ENCODE measurements around the gene OGDH. TPM values are rescaled to one million over a fixed set of nuclear protein-coding genes. Genes with fewer than 3 reads are reported as not detected.
A peak's percentile ranks its signal among the peaks of the same experiment; 100 is the strongest.

The OGDH gene
- polyA plus RNA-seq, 4 donors = 66.8 to 136 (median 112) TPM

DNA sequence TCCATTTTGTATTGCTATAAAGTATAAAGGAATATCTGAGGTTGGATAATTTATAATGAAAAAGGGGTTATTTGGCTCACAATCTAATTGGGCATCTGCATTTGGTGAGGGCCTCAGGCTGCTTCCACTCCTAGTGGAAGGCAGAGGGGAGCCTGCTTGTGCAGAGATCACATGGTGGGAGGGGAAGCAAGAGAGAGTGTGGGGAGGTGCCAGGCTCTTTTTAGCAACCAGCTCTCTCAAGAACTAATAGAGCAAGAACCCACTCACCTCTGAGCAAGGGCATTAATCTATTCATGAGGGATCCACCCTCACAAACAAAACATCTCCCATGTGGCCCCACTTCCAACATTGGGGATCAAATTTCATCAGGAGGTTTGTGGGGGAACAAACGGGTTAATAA lies 64.6 kb downstream of the OGDH start:
- 60 to 85% (median 81%) methylated on average over 1 of the region's 1 CpG for WGBS, 3 donors
- H3K4me1 ChIP-seq (ENCODE audit: control insufficient read depth in 3 of 3, insufficient read depth in 2 of 3, low read depth in 1 of 3, low read length in 2 of 3) = no peaks in the 10 kb centered on the region
- H3K9me3 ChIP-seq (ENCODE audit: control insufficient read depth in 2 of 2, insufficient read depth in 1 of 2, low read depth in 1 of 2, low read length in 1 of 2) = no peaks in the 10 kb centered on the region
- H3K27me3 ChIP-seq (ENCODE audit: control insufficient read depth in 3 of 3, insufficient read depth in 3 of 3, low read length in 3 of 3) = no peaks in the 10 kb centered on the region
- FAIRE-seq (no peak), DNase-seq (no peak)
- H3K36me3 ChIP-seq (ENCODE audit: control insufficient read depth in 3 of 3, insufficient read depth in 2 of 3, low read depth in 1 of 3, low read length in 3 of 3) = peaks cover 2 to 77% (median 26%) of the 10 kb centered on the region in 3 donors
- no peak overlapping the region for H3K4me3 ChIP-seq (ENCODE audit: low read depth in 1 of 3, low read length in 3 of 3)
- no peak overlapping the region for H3K27ac ChIP-seq (ENCODE audit: low read depth in 1 of 3, low read length in 2 of 3)

DNA sequence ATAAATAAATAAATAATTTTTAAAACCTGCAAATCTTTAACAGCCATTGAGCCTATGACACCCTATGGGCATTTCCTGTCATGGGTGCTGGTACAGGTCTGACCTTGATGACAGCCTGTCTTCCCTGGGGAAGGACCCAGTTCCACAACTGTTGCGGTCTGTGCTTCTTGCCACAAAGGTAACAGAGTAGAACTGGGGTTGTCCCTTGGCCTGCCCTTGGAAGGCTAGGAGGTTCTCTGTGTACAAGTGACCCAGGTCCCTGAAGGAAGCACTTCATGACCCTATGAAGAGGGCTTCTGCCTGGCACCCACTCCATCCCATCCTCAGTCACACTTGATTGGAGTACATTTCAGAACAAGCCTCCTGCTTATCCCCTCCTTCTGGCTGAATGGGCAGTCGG lies 66.9 kb downstream of the OGDH start:
- no peak overlapping the region for H3K4me3 ChIP-seq (ENCODE audit: low read depth in 1 of 3, low read length in 3 of 3)
- no peaks in the 10 kb centered on the region for H3K9me3 ChIP-seq (ENCODE audit: control insufficient read depth in 2 of 2, insufficient read depth in 1 of 2, low read depth in 1 of 2, low read length in 1 of 2)
- no peaks in the 10 kb centered on the region for H3K4me1 ChIP-seq (ENCODE audit: control insufficient read depth in 3 of 3, insufficient read depth in 2 of 3, low read depth in 1 of 3, low read length in 2 of 3)
- no peak for FAIRE-seq
- DNase-seq = no peak
- no peak overlapping the region for H3K27ac ChIP-seq (ENCODE audit: low read depth in 1 of 3, low read length in 2 of 3)
- peaks cover 0 to 72% (median 29%) of the 10 kb centered on the region in 3 donors for H3K36me3 ChIP-seq (ENCODE audit: control insufficient read depth in 3 of 3, insufficient read depth in 2 of 3, low read depth in 1 of 3, low read length in 3 of 3)
- WGBS, 3 donors = 96 to 98% (median 97%) methylated on average over 2 of the region's 2 CpGs
- no peaks in the 10 kb centered on the region for H3K27me3 ChIP-seq (ENCODE audit: control insufficient read depth in 3 of 3, insufficient read depth in 3 of 3, low read length in 3 of 3)

DNA sequence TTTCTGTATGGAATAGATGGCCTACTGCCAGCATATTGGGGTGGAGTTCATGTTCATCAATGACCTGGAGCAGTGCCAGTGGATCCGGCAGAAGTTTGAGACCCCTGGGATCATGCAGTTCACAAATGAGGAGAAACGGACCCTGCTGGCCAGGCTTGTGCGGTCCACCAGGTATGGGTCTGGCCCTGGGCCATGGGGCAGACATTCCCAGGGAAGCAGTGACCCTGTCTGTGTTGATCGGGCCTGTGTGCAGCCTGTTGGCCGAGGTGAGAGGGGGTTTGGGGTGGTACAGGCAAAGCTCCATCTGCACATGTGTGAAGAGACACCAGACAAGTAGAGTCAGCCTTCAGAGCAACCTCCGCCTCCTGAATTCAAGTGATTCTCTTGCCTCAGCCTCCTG lies 67.3 kb downstream of the OGDH start:
- no peaks in the 10 kb centered on the region for H3K4me1 ChIP-seq (ENCODE audit: control insufficient read depth in 3 of 3, insufficient read depth in 2 of 3, low read depth in 1 of 3, low read length in 2 of 3)
- H3K27ac ChIP-seq (ENCODE audit: low read depth in 1 of 3, low read length in 2 of 3) = no peak overlapping the region
- 89 to 91% (median 90%) methylated on average over 6 of the region's 6 CpGs for WGBS, 3 donors
- DNase-seq (no peak), FAIRE-seq (no peak)
- no peak overlapping the region for H3K4me3 ChIP-seq (ENCODE audit: low read depth in 1 of 3, low read length in 3 of 3)
- H3K36me3 ChIP-seq (ENCODE audit: control insufficient read depth in 3 of 3, insufficient read depth in 2 of 3, low read depth in 1 of 3, low read length in 3 of 3) = peaks cover 0 to 73% (median 32%) of the 10 kb centered on the region in 3 donors
- H3K9me3 ChIP-seq (ENCODE audit: control insufficient read depth in 2 of 2, insufficient read depth in 1 of 2, low read depth in 1 of 2, low read length in 1 of 2) = no peaks in the 10 kb centered on the region
- H3K27me3 ChIP-seq (ENCODE audit: control insufficient read depth in 3 of 3, insufficient read depth in 3 of 3, low read length in 3 of 3) = no peaks in the 10 kb centered on the region

DNA sequence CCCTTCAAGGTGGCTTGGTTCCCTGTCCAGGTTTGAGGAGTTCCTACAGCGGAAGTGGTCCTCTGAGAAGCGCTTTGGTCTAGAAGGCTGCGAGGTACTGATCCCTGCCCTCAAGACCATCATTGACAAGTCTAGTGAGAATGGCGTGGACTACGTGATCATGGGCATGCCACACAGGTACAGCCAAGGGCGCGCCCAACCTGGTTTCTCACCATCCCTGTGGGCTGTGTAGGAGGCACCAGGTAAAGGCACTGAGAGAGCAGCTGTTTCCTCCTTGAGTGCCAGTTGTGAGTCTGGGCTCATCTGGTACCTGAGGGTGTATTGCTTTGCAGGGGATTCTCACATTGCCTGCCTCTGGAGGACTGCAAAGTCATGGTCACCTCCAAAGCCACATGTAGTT lies 68.0 kb downstream of the OGDH start:
- no peak overlapping the region for H3K4me3 ChIP-seq (ENCODE audit: low read depth in 1 of 3, low read length in 3 of 3)
- H3K27ac ChIP-seq (ENCODE audit: low read depth in 1 of 3, low read length in 2 of 3) = no peak overlapping the region
- peaks cover 0 to 73% (median 32%) of the 10 kb centered on the region in 3 donors for H3K36me3 ChIP-seq (ENCODE audit: control insufficient read depth in 3 of 3, insufficient read depth in 2 of 3, low read depth in 1 of 3, low read length in 3 of 3)
- no peak for DNase-seq
- 97 to 99% (median 98%) methylated on average over 7 of the region's 7 CpGs for WGBS, 3 donors
- H3K9me3 ChIP-seq (ENCODE audit: control insufficient read depth in 2 of 2, insufficient read depth in 1 of 2, low read depth in 1 of 2, low read length in 1 of 2) = no peaks in the 10 kb centered on the region
- no peaks in the 10 kb centered on the region for H3K27me3 ChIP-seq (ENCODE audit: control insufficient read depth in 3 of 3, insufficient read depth in 3 of 3, low read length in 3 of 3)
- no peaks in the 10 kb centered on the region for H3K4me1 ChIP-seq (ENCODE audit: control insufficient read depth in 3 of 3, insufficient read depth in 2 of 3, low read depth in 1 of 3, low read length in 2 of 3)
- no peak for FAIRE-seq

DNA sequence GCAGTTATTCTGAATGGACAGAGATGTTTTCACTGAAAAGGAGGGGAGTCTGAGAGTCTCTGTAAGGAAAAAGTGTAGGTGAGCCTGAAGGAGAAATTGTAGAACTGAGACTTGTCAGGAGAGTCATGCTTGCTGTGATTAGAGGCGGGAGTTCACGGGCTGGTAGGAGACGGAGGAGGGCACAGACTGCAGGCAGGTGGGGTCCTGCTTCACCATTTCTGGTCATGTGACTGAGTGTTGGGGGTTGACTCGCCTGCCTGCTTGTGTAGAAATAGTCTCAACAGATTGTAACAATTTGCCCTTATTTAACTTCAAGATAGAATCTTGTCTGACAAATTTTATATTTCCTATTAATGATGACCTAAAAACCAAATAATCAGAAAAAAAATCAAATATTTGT lies 70.3 kb downstream of the OGDH start:
- Histone ChIP-seq H3K36me3 (ENCODE audit: control insufficient read depth in 3 of 3, insufficient read depth in 2 of 3, low read depth in 1 of 3, low read length in 3 of 3) (peaks cover 0 to 82% (median 36%) of the 10 kb centered on the region in 3 donors), H3K27me3 (ENCODE audit: control insufficient read depth in 3 of 3, insufficient read depth in 3 of 3, low read length in 3 of 3) (no peaks in the 10 kb centered on the region), H3K4me3 (ENCODE audit: low read depth in 1 of 3, low read length in 3 of 3) (no peak overlapping the region), H3K4me1 (ENCODE audit: control insufficient read depth in 3 of 3, insufficient read depth in 2 of 3, low read depth in 1 of 3, low read length in 2 of 3) (no peaks in the 10 kb centered on the region), H3K9me3 (ENCODE audit: control insufficient read depth in 2 of 2, insufficient read depth in 1 of 2, low read depth in 1 of 2, low read length in 1 of 2) (no peaks in the 10 kb centered on the region), H3K27ac (ENCODE audit: low read depth in 1 of 3, low read length in 2 of 3) (no peak overlapping the region)
- FAIRE-seq = no peak
- DNase-seq = no peak
- WGBS, 3 donors = 97 to 99% (median 97%) methylated on average over 4 of the region's 4 CpGs

DNA sequence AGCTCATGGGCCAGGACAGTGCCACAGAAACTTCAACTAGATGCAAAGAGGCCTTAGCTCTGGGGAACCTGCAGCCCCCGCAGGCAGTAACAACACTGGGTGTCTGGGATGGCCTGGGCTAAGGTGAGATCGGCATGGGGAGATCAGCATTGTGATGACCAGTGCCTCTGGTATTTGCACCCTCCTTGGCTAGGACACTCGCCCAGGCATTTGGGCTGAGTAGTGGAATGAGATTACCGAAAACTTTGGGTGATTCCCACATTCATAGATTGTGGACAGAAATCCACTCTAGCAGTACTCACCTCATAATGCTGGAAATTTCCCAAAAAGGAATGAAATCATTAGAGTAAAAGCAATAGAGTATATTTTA lies 71.7 kb downstream of the OGDH start:
- WGBS, 3 donors = 90 to 100% (median 91%) methylated on average over 4 of the region's 4 CpGs
- Histone ChIP-seq H3K27ac (ENCODE audit: low read depth in 1 of 3, low read length in 2 of 3) (no peak overlapping the region), H3K4me3 (ENCODE audit: low read depth in 1 of 3, low read length in 3 of 3) (no peak overlapping the region), H3K36me3 (ENCODE audit: control insufficient read depth in 3 of 3, insufficient read depth in 2 of 3, low read depth in 1 of 3, low read length in 3 of 3) (peaks cover 0 to 85% (median 35%) of the 10 kb centered on the region in 3 donors), H3K9me3 (ENCODE audit: control insufficient read depth in 2 of 2, insufficient read depth in 1 of 2, low read depth in 1 of 2, low read length in 1 of 2) (no peaks in the 10 kb centered on the region), H3K4me1 (ENCODE audit: control insufficient read depth in 3 of 3, insufficient read depth in 2 of 3, low read depth in 1 of 3, low read length in 2 of 3) (no peaks in the 10 kb centered on the region), H3K27me3 (ENCODE audit: control insufficient read depth in 3 of 3, insufficient read depth in 3 of 3, low read length in 3 of 3) (no peaks in the 10 kb centered on the region)
- no peak for DNase-seq
- no peak for FAIRE-seq

DNA sequence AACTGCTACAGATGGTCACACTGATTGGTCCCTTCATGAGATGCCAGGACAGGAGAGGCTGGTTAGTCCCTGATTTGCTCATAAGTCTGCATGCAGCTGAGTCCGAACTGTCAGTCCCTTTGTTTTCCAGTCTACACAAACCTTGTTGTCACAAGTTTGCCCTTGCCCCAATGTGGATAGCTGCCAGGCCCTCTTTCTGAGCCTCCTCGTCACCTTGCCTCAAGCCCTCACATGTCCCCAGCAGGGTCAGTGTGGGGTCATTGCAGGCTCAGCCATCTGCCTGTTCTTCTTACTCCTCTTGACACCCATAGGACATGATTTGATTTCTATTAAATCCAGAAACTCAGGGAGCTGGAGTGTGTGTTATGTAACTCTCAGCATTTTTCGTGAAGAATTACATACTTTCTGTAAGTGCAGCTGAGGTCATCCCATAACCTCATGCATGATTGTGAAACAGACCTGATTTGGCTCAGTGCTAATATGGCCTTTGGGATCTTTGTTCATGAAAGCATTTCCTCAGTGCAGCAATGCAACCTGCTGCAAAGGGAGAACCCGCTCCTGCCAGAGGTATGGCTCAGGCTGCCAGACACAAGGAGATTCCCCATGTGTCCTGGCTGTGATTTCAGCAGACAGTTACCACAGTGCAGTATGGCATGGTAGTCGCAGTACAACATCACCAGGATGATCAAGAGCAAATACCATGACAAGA lies 72.2 kb downstream of the OGDH start:
- WGBS, 3 donors = 81 to 87% (median 87%) methylated on average over 5 of the region's 5 CpGs
- H3K27ac ChIP-seq (ENCODE audit: low read depth in 1 of 3, low read length in 2 of 3) = peak overlapping the region in 1 of 3 donors; percentile 14

DNA sequence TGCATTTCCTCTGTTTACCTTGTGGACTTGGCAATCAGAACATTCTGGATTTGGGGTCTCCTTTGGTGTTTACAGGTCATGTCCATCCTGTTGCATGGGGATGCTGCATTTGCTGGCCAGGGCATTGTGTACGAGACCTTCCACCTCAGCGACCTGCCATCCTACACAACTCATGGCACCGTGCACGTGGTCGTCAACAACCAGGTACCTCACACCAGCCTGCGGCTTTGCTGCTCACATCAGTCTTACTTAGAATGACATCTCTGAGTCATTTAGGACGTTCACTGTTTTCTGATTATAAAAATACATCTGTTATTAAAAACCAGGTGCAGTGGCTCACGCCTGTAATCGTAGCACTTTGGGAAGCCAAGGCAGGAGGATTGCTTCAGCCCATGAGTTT lies 75.2 kb downstream of the OGDH start:
- WGBS, 3 donors = 94 to 97% (median 95%) methylated on average over 9 of the region's 9 CpGs
- Histone ChIP-seq H3K36me3 (ENCODE audit: control insufficient read depth in 3 of 3, insufficient read depth in 2 of 3, low read depth in 1 of 3, low read length in 3 of 3) (peaks cover 4 to 72% (median 17%) of the 10 kb centered on the region in 3 donors), H3K27me3 (ENCODE audit: control insufficient read depth in 3 of 3, insufficient read depth in 3 of 3, low read length in 3 of 3) (no peaks in the 10 kb centered on the region), H3K4me1 (ENCODE audit: control insufficient read depth in 3 of 3, insufficient read depth in 2 of 3, low read depth in 1 of 3, low read length in 2 of 3) (no peaks in the 10 kb centered on the region), H3K9me3 (ENCODE audit: control insufficient read depth in 2 of 2, insufficient read depth in 1 of 2, low read depth in 1 of 2, low read length in 1 of 2) (no peaks in the 10 kb centered on the region), H3K27ac (ENCODE audit: low read depth in 1 of 3, low read length in 2 of 3) (no peak overlapping the region), H3K4me3 (ENCODE audit: low read depth in 1 of 3, low read length in 3 of 3) (no peak overlapping the region)
- DNase-seq (no peak), FAIRE-seq (no peak)

More for the DNA sequence above, 72.2 kb downstream of the OGDH start:
- H3K4me3 ChIP-seq (ENCODE audit: low read depth in 1 of 3, low read length in 3 of 3) = no peak overlapping the region
- no peaks in the 10 kb centered on the region for H3K4me1 ChIP-seq (ENCODE audit: control insufficient read depth in 3 of 3, insufficient read depth in 2 of 3, low read depth in 1 of 3, low read length in 2 of 3)
- H3K36me3 ChIP-seq (ENCODE audit: control insufficient read depth in 3 of 3, insufficient read depth in 2 of 3, low read depth in 1 of 3, low read length in 3 of 3) = peaks cover 0 to 82% (median 34%) of the 10 kb centered on the region in 3 donors
- no peaks in the 10 kb centered on the region for H3K27me3 ChIP-seq (ENCODE audit: control insufficient read depth in 3 of 3, insufficient read depth in 3 of 3, low read length in 3 of 3)
- FAIRE-seq = no peak
- H3K9me3 ChIP-seq (ENCODE audit: control insufficient read depth in 2 of 2, insufficient read depth in 1 of 2, low read depth in 1 of 2, low read length in 1 of 2) = no peaks in the 10 kb centered on the region
- DNase-seq = peak in 1 of 2 donors; percentile 21

DNA sequence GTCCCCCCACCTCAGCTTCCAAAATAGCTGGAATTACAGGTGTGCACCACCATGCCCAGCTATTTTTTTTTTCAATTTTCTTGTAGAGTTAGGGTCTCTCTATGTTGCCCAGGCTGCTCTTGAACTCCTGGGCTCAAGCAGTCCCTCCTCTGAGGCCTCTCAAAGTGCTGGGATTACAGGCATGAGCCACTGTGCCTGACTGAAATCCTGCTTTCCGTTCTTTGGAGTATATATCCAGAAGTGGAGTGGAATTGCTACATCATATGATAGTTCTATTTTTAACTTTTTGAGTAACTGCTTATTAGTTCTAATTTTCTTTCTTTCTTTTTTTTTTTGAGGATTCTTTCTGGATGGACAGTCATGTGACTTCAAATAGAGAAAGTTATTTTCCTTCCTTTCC lies 79.3 kb downstream of the OGDH start:
- Histone ChIP-seq H3K27ac (ENCODE audit: low read depth in 1 of 3, low read length in 2 of 3) (no peak overlapping the region), H3K4me1 (ENCODE audit: control insufficient read depth in 3 of 3, insufficient read depth in 2 of 3, low read depth in 1 of 3, low read length in 2 of 3) (no peaks in the 10 kb centered on the region), H3K36me3 (ENCODE audit: control insufficient read depth in 3 of 3, insufficient read depth in 2 of 3, low read depth in 1 of 3, low read length in 3 of 3) (peaks cover 4 to 59% (median 10%) of the 10 kb centered on the region in 3 donors), H3K4me3 (ENCODE audit: low read depth in 1 of 3, low read length in 3 of 3) (no peak overlapping the region), H3K27me3 (ENCODE audit: control insufficient read depth in 3 of 3, insufficient read depth in 3 of 3, low read length in 3 of 3) (no peaks in the 10 kb centered on the region), H3K9me3 (ENCODE audit: control insufficient read depth in 2 of 2, insufficient read depth in 1 of 2, low read depth in 1 of 2, low read length in 1 of 2) (no peaks in the 10 kb centered on the region)
- no peak for FAIRE-seq
- DNase-seq = no peak
- 50 to 76% (median 69%) methylated on average over 1 of the region's 1 CpG for WGBS, 3 donors
